Fibroblast of mammary gland (primary cell): ENCODE results near the gene CXCR4.
"Not testable (repeated sequence)": the region's sequence is repeated elsewhere in the genome, so short reads cannot be mapped to it uniquely, and the experiment has no call there.

Experiments used
- DNase-seq: peaks from one replicate; pipeline ENCODE4 v3.0.0-alpha.2; 2010; ENCODE audit warnings: low read depth
- H3K4me3 ChIP-seq: 2 replicates; pipeline ENCODE4 v1.5.1; 2011; ENCODE audit warnings: low read depth, mild to moderate bottlenecking, low read length, moderate library complexity; ENCODE audit not compliant: control insufficient read depth
- CTCF ChIP-seq: conservative IDR thresholded peaks from 2 replicates; pipeline ENCODE4 v1.5.1; 2011; ENCODE audit warnings: low read depth, low read length, inconsistent platforms; ENCODE audit not compliant: control insufficient read depth, insufficient read depth

Gene CXCR4

DNA sequence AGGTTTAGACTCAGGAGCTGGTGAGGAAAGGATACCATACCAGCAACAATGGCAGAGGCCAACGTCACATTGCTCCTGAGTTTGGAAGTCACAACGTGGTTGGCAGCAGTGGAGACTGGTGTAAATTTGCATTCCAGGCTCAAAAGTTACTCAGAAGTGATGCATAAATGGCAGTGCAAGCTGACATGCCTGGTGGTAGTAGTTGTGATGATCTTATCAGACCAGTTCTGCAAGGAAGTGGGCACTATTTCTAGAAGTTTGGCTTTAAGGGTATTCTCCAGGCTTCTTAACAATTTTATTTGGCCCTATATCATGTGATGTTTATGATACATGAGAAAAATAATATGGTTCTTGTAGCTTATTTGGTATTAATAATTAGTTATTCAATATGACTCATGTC, 37.8 kb downstream of the CXCR4 start:
- no peak for TF ChIP-seq CTCF
- H3K4me3 ChIP-seq: no peak overlapping the region
- DNase-seq: no peak

DNA sequence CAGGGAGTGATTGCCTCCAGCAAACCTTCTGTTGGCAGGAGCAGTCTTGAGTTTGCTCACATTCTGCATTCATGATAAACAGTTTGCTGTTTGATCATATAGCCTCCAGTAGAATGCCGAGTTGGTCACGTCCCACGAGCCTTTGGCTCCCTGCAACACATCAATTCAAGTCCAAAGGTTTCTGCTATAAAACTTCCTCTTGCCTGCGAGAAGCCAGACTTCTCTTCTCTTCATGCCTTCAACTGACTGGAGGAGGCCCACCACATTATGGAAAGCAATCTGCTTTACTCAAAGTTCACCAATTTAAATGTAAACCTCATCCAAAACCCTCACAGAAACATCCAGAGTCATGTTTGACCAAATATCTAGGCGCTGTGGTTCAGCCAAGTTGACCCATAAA, 40.8 kb downstream of the CXCR4 start:
- TF ChIP-seq CTCF: no peak
- no peak for DNase-seq
- no peak overlapping the region for H3K4me3 ChIP-seq

DNA sequence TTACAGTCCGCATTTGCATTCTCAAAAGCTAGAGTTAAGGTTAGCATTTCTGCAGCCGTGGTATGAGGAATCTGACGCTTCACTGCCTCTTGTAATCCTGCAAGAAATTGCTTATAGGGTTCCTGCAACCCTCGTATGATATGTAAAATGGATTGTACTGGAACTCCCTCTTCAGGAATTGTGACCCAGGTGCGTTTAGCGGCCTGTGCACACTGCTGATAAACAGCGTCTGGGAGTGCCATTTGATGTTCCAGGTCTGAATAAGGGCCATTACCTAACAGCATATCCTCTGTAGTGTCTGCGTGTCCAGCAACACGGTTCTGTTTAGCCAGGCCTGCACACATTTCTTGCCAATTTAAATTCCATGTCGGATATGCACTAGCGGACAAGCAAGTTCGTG, 42.5 kb downstream of the CXCR4 start:
- no peak for DNase-seq
- no peak for TF ChIP-seq CTCF
- H3K4me3 ChIP-seq: no peak overlapping the region

- TF ChIP-seq CTCF: no peak
- no peak overlapping the region for H3K4me3 ChIP-seq
- DNase-seq: no peak
Observed at GRCh38 chr2:136072621-136073020, 45.3 kb downstream of the CXCR4 start.

- not testable (repeated sequence) for DNase-seq, H3K4me3 ChIP-seq
Observed at GRCh38 chr2:136071887-136072286, 46.1 kb downstream of the CXCR4 start.

- no peak overlapping the region for H3K4me3 ChIP-seq
- no peak for TF ChIP-seq CTCF
- DNase-seq: no peak
Observed at GRCh38 chr2:136070913-136071312, 47.0 kb downstream of the CXCR4 start.

GRCh38 chr2:136069773-136070172, 48.2 kb downstream of the CXCR4 start:
- DNase-seq: no peak
- H3K4me3 ChIP-seq: no peak overlapping the region
- TF ChIP-seq CTCF: no peak
